SK-N-MC (cell line): ENCODE measurements around the gene ZDHHC16.

Experiments used
- EZH2 ChIP-seq: fragments of 200-600 bp; sonication (generic); IDR thresholded peaks from one replicate; pipeline ENCODE4 v1.6.1; 2017; ENCODE audit warnings: antibody characterized with exemption
- FOXP2 ChIP-seq: optimal IDR thresholded peaks from 2 replicates; pipeline ENCODE3; 2011; ENCODE audit warnings: mild to moderate bottlenecking, moderate library complexity; ENCODE audit not compliant: insufficient read depth; ENCODE audit errors: extremely low read length, control extremely low read depth
- POLR2AphosphoS5 ChIP-seq: IDR thresholded peaks from 2 replicates; pipeline ENCODE4 v1.6.1; 2012; ENCODE audit warnings: mild to moderate bottlenecking, low read depth, low read length, borderline replicate concordance

DNA sequence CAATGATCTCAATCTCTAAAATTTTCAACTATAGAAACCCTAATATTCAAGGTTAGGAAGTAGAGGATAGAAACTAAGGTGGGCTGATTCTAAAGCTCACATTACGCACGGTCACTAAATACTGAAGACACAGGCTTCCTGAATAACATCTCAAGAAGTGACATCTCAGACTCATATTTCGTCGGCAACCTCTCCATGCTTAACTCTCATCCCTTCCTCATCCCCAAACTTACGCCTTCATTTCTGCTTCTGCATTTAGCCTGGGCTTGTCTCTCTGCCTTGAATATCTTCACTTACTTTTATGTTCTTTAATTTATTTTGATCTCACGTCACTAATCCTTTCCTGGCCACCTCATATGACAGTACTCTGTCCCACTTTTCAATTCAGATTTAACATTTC, 10.8 kb upstream of the ZDHHC16 start:
- TF ChIP-seq POLR2AphosphoS5 (0 out of 2 replicates have a peak, but pooled peaks have one; percentile 3), EZH2 (no peak), FOXP2 (no peak)
